Fibroblast of lung (primary cell): ENCODE results near the gene PCBP3. TPM values are rescaled to one million over a fixed set of nuclear protein-coding genes. Genes with fewer than 3 reads are reported as not detected.

Experiments used
- DNase-seq, 2 donors: peaks; one replicate each; pipeline versions ENCODE4 v3.0.0 to v3.0.0-alpha.2; 2010; ENCODE audit warnings: low read depth in 2 of 2
- H2AFZ ChIP-seq: 2 replicates; pipeline ENCODE4 v1.5.1; 2012; ENCODE audit warnings: low read length, control low read depth, inconsistent platforms
- H3K27ac ChIP-seq: 2 replicates; pipeline ENCODE4 v1.5.1; 2011; ENCODE audit warnings: low read length, control low read depth; ENCODE audit not compliant: insufficient read depth
- H3K27me3 ChIP-seq: 2 replicates; pipeline ENCODE4 v1.5.1; 2011; ENCODE audit warnings: mild to moderate bottlenecking, low read length; ENCODE audit not compliant: control insufficient read depth, insufficient read depth
- H3K36me3 ChIP-seq: 2 replicates; pipeline ENCODE4 v1.5.1; 2011; ENCODE audit warnings: low read length; ENCODE audit not compliant: control insufficient read depth, insufficient read depth
- H3K4me1 ChIP-seq: 2 replicates; pipeline ENCODE4 v1.5.1; 2011; ENCODE audit warnings: low read length; ENCODE audit not compliant: control insufficient read depth, insufficient read depth; ENCODE audit errors: extremely low read depth
- H3K4me2 ChIP-seq: 2 replicates; pipeline ENCODE4 v1.5.1; 2011; ENCODE audit warnings: low read length, control low read depth; ENCODE audit not compliant: insufficient read depth; ENCODE audit errors: extremely low read depth
- H3K4me3 ChIP-seq, 4 experiments: fragments of 200-600 bp in 1 of 4; sonication (generic) in 1 of 4; replicated peaks in 1 of 4; 2 replicates each; pipeline ENCODE4 v1.5.1; 2011 to 2016; ENCODE audit warnings: low read length in 4 of 4, low read depth in 3 of 4, mild to moderate bottlenecking in 3 of 4, control low read depth in 2 of 4, inconsistent platforms in 1 of 4, mixed read lengths in 1 of 4; ENCODE audit not compliant: insufficient read depth in 1 of 4; ENCODE audit errors: control extremely low read depth in 1 of 4
- H3K79me2 ChIP-seq: 2 replicates; pipeline ENCODE4 v1.5.1; 2012; ENCODE audit warnings: mild to moderate bottlenecking, low read length, inconsistent platforms; ENCODE audit not compliant: control insufficient read depth, insufficient read depth
- H3K9ac ChIP-seq: 2 replicates; pipeline ENCODE4 v1.5.1; 2011; ENCODE audit warnings: mild to moderate bottlenecking, low read length, control low read depth; ENCODE audit not compliant: insufficient read depth
- H3K9me3 ChIP-seq: 2 replicates; pipeline ENCODE4 v1.5.1; 2012; ENCODE audit warnings: low read depth, low read length; ENCODE audit not compliant: control insufficient read depth, insufficient read depth
- H4K20me1 ChIP-seq: 2 replicates; pipeline ENCODE4 v1.5.1; 2011; ENCODE audit warnings: low read length; ENCODE audit not compliant: control insufficient read depth, insufficient read depth; ENCODE audit errors: extremely low read depth
- CTCF ChIP-seq, 2 donors: IDR thresholded peaks in 1 of 2; conservative IDR thresholded peaks in 1 of 2; 1 replicate in 1 of 2; 2 replicates in 1 of 2; pipeline ENCODE4 v1.5.1; 2011 to 2012; ENCODE audit warnings: low read length in 2 of 2, control low read depth in 1 of 2, inconsistent platforms in 1 of 2, low read depth in 1 of 2, mild to moderate bottlenecking in 1 of 2
- EZH2 ChIP-seq: IDR thresholded peaks from 2 replicates; pipeline ENCODE4 v1.5.1; 2012; ENCODE audit warnings: low read length, control low read depth, mild to moderate bottlenecking; ENCODE audit errors: missing control alignments
- polyA plus RNA-seq, 2 donors: library from polyadenylated mRNA; depleted of rRNA in 1 of 2; stranded (reverse) in 1 of 2; unstranded in 1 of 2; fragments of >200 nt; gene quantifications; 2 replicates each; pipeline ENCODE4 v1.2.1, GENCODE V29; 2011 to 2012; ENCODE audit warnings: missing spikeins in 1 of 2
- total RNA-seq: library from RNA; depleted of rRNA; stranded (reverse); fragments of >200 nt; gene quantifications from 2 replicates; pipeline ENCODE4 v1.2.1, GENCODE V29; 2014

Gene PCBP3
- total and polyA plus RNA-seq, 2 donors (not counting 1 experiment from before 2014, with no cell fraction given): 0.51 to 1.7 TPM

GRCh38 chr21:45724994-45725843 lies 81.7 kb downstream of the PCBP3 start:
- TF ChIP-seq EZH2 (no peak), CTCF (conservative IDR thresholded peaks at IDR 0.05 in 1 of 2, IDR thresholded peaks at IDR 0.05 in 1 of 2; ENCODE audit: low read depth in 1 of 2, low read length in 2 of 2) (no peak)
- H3K27me3 ChIP-seq: no peaks in the 10 kb centered on the region
- H3K27ac ChIP-seq: no peak overlapping the region
- no peaks in the 10 kb centered on the region for H3K36me3 ChIP-seq
- H3K4me2 ChIP-seq: no peak overlapping the region
- no peak for DNase-seq
- H3K9me3 ChIP-seq: no peaks in the 10 kb centered on the region
- no peaks in the 10 kb centered on the region for H3K79me2 ChIP-seq
- H3K9ac ChIP-seq: no peak overlapping the region
- H2AFZ ChIP-seq: no peak overlapping the region
- H3K4me3 ChIP-seq: no peak overlapping the region
- H4K20me1 ChIP-seq: no peaks in the 10 kb centered on the region
- no peaks in the 10 kb centered on the region for H3K4me1 ChIP-seq

GRCh38 chr21:45725844-45726200 lies 82.3 kb downstream of the PCBP3 start:
- no peaks in the 10 kb centered on the region for H4K20me1 ChIP-seq
- H3K4me1 ChIP-seq: no peaks in the 10 kb centered on the region
- H3K9me3 ChIP-seq: no peaks in the 10 kb centered on the region
- no peak overlapping the region for H3K4me2 ChIP-seq
- no peaks in the 10 kb centered on the region for H3K27me3 ChIP-seq
- no peak overlapping the region for H3K27ac ChIP-seq
- H3K79me2 ChIP-seq: no peaks in the 10 kb centered on the region
- H2AFZ ChIP-seq: no peak overlapping the region
- H3K4me3 ChIP-seq: no peak overlapping the region
- H3K36me3 ChIP-seq: no peaks in the 10 kb centered on the region
- no peak for DNase-seq
- no peak for TF ChIP-seq EZH2
- no peak for TF ChIP-seq CTCF (conservative IDR thresholded peaks at IDR 0.05 in 1 of 2, IDR thresholded peaks at IDR 0.05 in 1 of 2; ENCODE audit: low read depth in 1 of 2, low read length in 2 of 2)
- H3K9ac ChIP-seq: no peak overlapping the region

GRCh38 chr21:45726438-45726837 lies 82.9 kb downstream of the PCBP3 start:
- Histone ChIP-seq H3K36me3 (no peaks in the 10 kb centered on the region), H3K9ac (no peak overlapping the region), H3K4me1 (no peaks in the 10 kb centered on the region), H3K79me2 (no peaks in the 10 kb centered on the region), H3K27me3 (no peaks in the 10 kb centered on the region), H2AFZ (no peak overlapping the region), H4K20me1 (no peaks in the 10 kb centered on the region), H3K4me3 (no peak overlapping the region), H3K27ac (no peak overlapping the region), H3K4me2 (no peak overlapping the region), H3K9me3 (no peaks in the 10 kb centered on the region)
- TF ChIP-seq CTCF (conservative IDR thresholded peaks at IDR 0.05 in 1 of 2, IDR thresholded peaks at IDR 0.05 in 1 of 2; ENCODE audit: low read depth in 1 of 2, low read length in 2 of 2): no peak
- no peak for TF ChIP-seq EZH2
- no peak for DNase-seq
